Glutamatergic neuron (in vitro differentiated cells): Measurements from ENCODE around the gene CSTPP1. TPM values are rescaled to one million over a fixed set of nuclear protein-coding genes. Genes with fewer than 3 reads are reported as not detected.

Experiments
- DNase-seq: peaks from one replicate; pipeline ENCODE4 v3.0.0; 2022
- H3K27ac Mint-ChIP-seq: one replicate; pipeline ENCODE4 v1.8.0; 2020; ENCODE audit warnings: mild to moderate bottlenecking, mixed read lengths, inconsistent platforms; ENCODE audit not compliant: unreplicated experiment
- H3K27me3 Mint-ChIP-seq: one replicate; pipeline ENCODE4 v1.8.0; 2020; ENCODE audit warnings: mild to moderate bottlenecking, moderate library complexity, mixed read lengths, inconsistent platforms; ENCODE audit not compliant: unreplicated experiment
- H3K36me3 Mint-ChIP-seq: one replicate; pipeline ENCODE4 v1.8.0; 2020; ENCODE audit warnings: mild to moderate bottlenecking, mixed read lengths, inconsistent platforms; ENCODE audit not compliant: unreplicated experiment
- H3K4me1 Mint-ChIP-seq: one replicate; pipeline ENCODE4 v1.8.0; 2020; ENCODE audit warnings: mild to moderate bottlenecking, low read depth, mixed read lengths, inconsistent platforms; ENCODE audit not compliant: unreplicated experiment
- H3K4me3 Mint-ChIP-seq: one replicate; pipeline ENCODE4 v1.8.0; 2020; ENCODE audit warnings: mild to moderate bottlenecking, mixed read lengths, inconsistent platforms; ENCODE audit not compliant: unreplicated experiment
- H3K9me3 Mint-ChIP-seq: one replicate; pipeline ENCODE4 v1.8.0; 2020; ENCODE audit warnings: mild to moderate bottlenecking, moderate library complexity, mixed read lengths, inconsistent platforms; ENCODE audit not compliant: unreplicated experiment
- total RNA-seq: library from RNA; stranded (reverse); fragmentation: NEBNext Ultra II Directional; extraction: Animal tissue kit (Norgen Biotek cat#: 25700); gene quantifications from one replicate; pipeline ENCODE4 v1.2.1, GENCODE V29; 2021; ENCODE audit not compliant: unreplicated experiment
- TF ChIP-seq, protein P1 (sequence below): fragments of 200-600 bp; sonication (generic); IDR thresholded peaks from one replicate; pipeline ENCODE4 v1.5.0; 2021; ENCODE audit not compliant: partially characterized antibody, unreplicated experiment

Gene CSTPP1
- total RNA-seq, 1 donor from 2014 or later: 35.5 TPM

DNA sequence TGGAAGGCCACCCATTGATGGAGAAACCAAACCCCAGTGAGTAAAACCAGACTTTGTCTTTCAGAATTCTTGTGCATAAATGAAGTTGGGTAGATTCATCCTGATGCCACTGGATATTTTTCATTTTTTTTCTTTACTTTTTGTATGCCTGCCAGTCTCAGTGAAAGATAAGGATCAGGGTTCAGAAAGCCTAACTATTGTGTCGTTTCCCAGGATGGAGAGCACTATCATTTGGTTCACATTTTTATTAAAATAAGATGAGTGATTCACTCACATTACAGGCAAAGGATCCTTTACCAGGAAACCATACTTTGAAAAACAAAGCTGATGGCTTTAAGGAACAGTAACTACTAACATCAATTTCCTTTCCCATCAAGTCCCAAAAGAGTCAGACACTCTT is 188.1 kb downstream of the CSTPP1 start:
- no peak for DNase-seq
- Mint-ChIP-seq H3K4me3 (no peak overlapping the region), H3K27me3 (no peaks in the 10 kb centered on the region), H3K36me3 (peaks cover 4% of the 10 kb centered on the region), H3K27ac (no peak overlapping the region), H3K9me3 (peaks cover 2% of the 10 kb centered on the region), H3K4me1 (peaks cover 5% of the 10 kb centered on the region)
- TF ChIP-seq, protein P1, sequence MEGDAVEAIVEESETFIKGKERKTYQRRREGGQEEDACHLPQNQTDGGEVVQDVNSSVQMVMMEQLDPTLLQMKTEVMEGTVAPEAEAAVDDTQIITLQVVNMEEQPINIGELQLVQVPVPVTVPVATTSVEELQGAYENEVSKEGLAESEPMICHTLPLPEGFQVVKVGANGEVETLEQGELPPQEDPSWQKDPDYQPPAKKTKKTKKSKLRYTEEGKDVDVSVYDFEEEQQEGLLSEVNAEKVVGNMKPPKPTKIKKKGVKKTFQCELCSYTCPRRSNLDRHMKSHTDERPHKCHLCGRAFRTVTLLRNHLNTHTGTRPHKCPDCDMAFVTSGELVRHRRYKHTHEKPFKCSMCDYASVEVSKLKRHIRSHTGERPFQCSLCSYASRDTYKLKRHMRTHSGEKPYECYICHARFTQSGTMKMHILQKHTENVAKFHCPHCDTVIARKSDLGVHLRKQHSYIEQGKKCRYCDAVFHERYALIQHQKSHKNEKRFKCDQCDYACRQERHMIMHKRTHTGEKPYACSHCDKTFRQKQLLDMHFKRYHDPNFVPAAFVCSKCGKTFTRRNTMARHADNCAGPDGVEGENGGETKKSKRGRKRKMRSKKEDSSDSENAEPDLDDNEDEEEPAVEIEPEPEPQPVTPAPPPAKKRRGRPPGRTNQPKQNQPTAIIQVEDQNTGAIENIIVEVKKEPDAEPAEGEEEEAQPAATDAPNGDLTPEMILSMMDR: no peak

DNA sequence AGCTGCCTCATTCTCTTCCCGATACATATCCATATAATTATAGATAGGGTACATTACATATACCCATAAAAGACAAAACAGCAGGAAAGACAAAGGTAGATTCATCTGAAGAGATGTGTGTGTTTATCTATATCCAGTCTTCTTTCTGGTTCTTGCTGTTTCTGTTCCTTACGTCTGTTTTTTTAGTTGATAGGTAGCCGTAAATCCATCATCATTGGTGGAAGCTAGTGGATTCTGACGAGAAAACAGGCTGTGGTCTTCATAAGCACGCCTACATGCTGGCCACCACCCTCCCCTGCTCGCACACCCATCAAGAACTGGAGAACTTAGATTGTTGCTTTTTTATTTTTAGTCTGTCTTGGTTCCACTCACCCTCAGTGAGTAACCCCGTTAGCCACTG is 188.5 kb downstream of the CSTPP1 start:
- Mint-ChIP-seq H3K27me3 (no peaks in the 10 kb centered on the region), H3K36me3 (no peaks in the 10 kb centered on the region), H3K9me3 (peaks cover 2% of the 10 kb centered on the region), H3K4me1 (peaks cover 5% of the 10 kb centered on the region), H3K27ac (no peak overlapping the region), H3K4me3 (no peak overlapping the region)
- TF ChIP-seq, protein P1: no peak
- no peak for DNase-seq

DNA sequence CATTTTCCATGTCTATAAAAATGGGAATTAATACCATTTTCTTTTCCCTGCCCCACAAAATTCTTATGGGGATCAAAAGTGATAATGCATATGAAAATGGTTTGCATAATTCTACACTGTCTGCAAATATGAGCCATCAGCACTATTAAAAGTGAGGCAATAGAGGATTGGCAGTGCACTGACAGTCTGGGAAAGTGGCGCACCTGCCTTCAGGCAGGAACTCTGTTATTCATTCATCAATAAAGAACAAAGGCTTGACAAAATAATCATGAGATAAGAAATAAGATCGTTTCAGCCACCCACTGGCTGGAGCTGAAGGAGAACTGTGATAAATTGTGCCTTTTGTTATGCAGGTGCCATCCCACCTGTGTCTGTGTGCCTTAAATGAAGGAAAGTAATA is 190.7 kb downstream of the CSTPP1 start:
- TF ChIP-seq, protein P1: no peak
- H3K27me3 Mint-ChIP-seq: no peaks in the 10 kb centered on the region
- no peak for DNase-seq
- H3K4me3 Mint-ChIP-seq: no peak overlapping the region
- no peaks in the 10 kb centered on the region for H3K36me3 Mint-ChIP-seq
- peaks cover 16% of the 10 kb centered on the region for H3K4me1 Mint-ChIP-seq
- H3K9me3 Mint-ChIP-seq: peaks cover 6% of the 10 kb centered on the region
- H3K27ac Mint-ChIP-seq: no peak overlapping the region

DNA sequence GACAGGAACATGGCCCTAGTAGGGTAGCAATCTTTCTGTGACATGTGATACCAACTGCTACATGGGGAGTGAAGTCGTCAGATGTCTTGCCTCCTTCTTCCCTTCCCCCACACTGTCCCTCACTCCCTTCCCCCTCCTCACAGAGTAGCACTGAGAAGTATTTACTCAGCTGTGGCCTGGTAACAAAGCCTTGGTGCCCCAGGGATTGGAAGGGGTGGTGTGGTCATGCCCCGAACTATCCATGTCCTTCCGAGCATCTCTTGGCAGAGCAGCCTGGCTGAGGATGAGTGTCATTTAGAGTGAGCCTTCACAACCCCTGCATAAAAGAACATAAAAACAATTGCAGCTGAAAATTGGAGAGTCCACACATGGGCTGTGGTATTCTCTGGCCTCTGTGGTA is 194.0 kb downstream of the CSTPP1 start:
- H3K9me3 Mint-ChIP-seq: peaks cover 5% of the 10 kb centered on the region
- DNase-seq: no peak
- H3K4me1 Mint-ChIP-seq: peaks cover 16% of the 10 kb centered on the region
- peak overlapping the region; percentile 63 for H3K4me3 Mint-ChIP-seq
- peaks cover 4% of the 10 kb centered on the region for H3K27me3 Mint-ChIP-seq
- H3K36me3 Mint-ChIP-seq: no peaks in the 10 kb centered on the region
- peak overlapping the region; percentile 88 for H3K27ac Mint-ChIP-seq
- TF ChIP-seq, protein P1: no peak

DNA sequence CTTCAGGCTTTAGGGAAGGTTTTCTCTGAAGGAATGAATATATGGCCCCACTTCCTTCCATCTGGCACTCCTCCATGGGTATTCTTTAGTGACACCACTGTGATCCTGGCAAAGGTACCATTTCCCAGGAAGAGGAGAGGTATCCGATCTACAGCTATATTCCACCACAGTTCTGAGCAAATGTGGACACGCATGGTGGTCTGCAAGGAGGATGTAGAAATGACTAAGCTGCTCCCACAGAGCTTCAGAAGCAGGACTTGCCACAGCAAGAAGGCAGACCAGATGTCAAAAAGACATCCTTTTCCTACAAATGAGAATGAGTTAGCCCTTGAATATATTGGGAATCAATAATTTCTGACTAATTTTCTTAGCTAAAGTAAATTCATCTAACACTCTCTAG is 194.6 kb downstream of the CSTPP1 start:
- TF ChIP-seq, protein P1: no peak
- Mint-ChIP-seq H3K4me3 (peak overlapping the region; percentile 63), H3K27ac (peak overlapping the region; percentile 88), H3K36me3 (no peaks in the 10 kb centered on the region), H3K9me3 (peaks cover 5% of the 10 kb centered on the region), H3K27me3 (peaks cover 4% of the 10 kb centered on the region), H3K4me1 (peaks cover 16% of the 10 kb centered on the region)
- no peak for DNase-seq
